PFSK-1 (cell line): ENCODE measurements around the gene PBX3.

Experiments used
- FOXP2 ChIP-seq: optimal IDR thresholded peaks from 2 replicates; pipeline ENCODE3; 2011; ENCODE audit warnings: borderline replicate concordance, control low read depth, inconsistent platforms; ENCODE audit not compliant: insufficient read depth; ENCODE audit errors: extremely low read length, extremely low read depth
- POLR2AphosphoS5 ChIP-seq: IDR thresholded peaks from 2 replicates; pipeline ENCODE4 v1.6.1; 2012; ENCODE audit warnings: low read depth, mild to moderate bottlenecking, control low read depth, low read length, moderate library complexity
- REST ChIP-seq, 2 experiments: IDR thresholded peaks; 2 replicates each; pipeline versions ENCODE4 v1.6.1 to v1.8.0; 2011 to 2012; ENCODE audit warnings: low read depth in 2 of 2, low read length in 2 of 2, control low read depth in 1 of 2, inconsistent platforms in 1 of 2, mild to moderate bottlenecking in 1 of 2, moderate library complexity in 1 of 2; ENCODE audit not compliant: insufficient read depth in 1 of 2
- SIN3A ChIP-seq: IDR thresholded peaks from 2 replicates; pipeline ENCODE4 v1.6.1; 2012; ENCODE audit warnings: mild to moderate bottlenecking, low read length, moderate library complexity, borderline replicate concordance; ENCODE audit not compliant: insufficient read depth
- TAF1 ChIP-seq: IDR thresholded peaks from 2 replicates; pipeline ENCODE4 v1.6.1; 2012; ENCODE audit warnings: low read length, control low read depth, borderline replicate concordance; ENCODE audit not compliant: insufficient read depth

PBX3 gene

DNA sequence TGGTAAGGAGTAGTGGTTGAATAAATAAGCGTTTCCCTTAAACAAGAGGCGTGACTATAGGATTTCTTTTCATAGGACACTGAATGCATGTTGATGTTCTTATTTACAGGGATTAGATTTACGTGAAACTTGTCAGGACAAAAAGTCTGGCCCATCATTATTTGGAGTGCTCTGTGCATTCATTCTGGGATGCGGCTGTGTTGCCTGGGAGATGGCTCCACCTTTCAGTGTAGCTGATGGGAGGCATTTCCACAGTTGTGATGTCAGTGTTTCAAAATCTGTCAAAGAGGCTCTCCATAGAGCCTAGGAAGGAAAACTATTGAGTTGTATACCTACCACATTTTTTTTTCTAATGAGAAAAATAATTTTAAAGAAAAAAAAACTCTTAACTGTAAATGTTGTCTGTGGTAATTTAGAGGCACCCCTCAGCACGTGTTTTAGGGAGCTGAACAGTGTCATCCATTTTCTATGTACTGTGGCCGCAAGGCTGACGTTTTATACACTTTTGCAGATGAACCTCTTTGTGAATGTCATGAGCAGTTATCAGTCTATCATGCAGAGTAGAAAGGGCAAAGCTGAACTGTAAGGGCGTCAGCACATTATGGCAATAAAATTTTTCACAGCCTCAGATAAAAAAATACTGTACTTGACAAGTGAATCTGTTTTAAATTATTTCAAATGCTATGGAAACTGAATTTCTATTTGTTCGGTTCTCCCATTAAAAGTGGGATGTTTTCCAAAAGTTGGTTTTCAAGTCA lies 202.7 kb downstream of the PBX3 start:
- TF ChIP-seq TAF1, result no peak
- no peak for TF ChIP-seq REST (IDR thresholded peaks at IDR 0.05; ENCODE audit: insufficient read depth in 1 of 2, low read depth in 2 of 2, low read length in 2 of 2)
- no peak for TF ChIP-seq POLR2AphosphoS5

GRCh38 chr9:125950880-125951471 lies 203.8 kb downstream of the PBX3 start:
- TF ChIP-seq TAF1 (no peak), SIN3A (no peak), REST (IDR thresholded peaks at IDR 0.05; ENCODE audit: insufficient read depth in 1 of 2, low read depth in 2 of 2, low read length in 2 of 2) (no peak), POLR2AphosphoS5 (no peak), FOXP2 (no peak)

DNA sequence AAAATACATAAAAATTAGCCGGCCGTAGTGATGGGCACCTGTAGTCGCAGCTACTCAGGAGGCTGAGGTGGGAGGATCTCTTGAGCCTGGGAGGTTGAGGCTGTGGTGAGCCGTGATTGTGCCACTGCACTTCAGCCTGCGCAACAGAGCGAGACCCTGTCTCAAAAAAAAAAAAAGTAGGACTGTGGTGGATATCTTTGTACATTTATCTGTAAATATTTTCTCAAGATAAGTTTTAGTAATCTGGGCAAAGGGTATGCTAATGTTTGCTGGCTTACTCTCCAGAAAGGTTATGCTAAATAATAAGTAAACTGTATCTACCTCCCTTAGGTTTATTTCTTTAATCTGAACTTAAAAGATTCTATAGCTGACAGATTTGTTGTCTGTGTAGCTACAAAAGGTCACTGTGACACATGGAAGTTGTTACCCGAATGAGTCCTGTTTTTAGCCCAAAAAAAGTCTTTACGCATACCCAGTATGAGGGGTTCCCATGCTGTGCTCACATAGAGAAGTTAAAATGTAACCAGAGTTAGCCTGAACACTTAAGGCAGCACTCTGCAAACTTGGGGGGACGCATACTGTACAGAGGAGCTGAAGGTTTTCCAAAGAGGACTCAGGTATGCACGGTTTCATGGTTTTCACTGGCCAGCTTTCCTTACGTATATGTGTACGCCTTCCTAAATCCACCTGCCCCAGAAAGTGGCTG lies 206.3 kb downstream of the PBX3 start:
- no peak for TF ChIP-seq FOXP2
- TF ChIP-seq TAF1, result no peak
- TF ChIP-seq POLR2AphosphoS5, result no peak
- no peak for TF ChIP-seq SIN3A
- TF ChIP-seq REST (IDR thresholded peaks at IDR 0.05; ENCODE audit: insufficient read depth in 1 of 2, low read depth in 2 of 2, low read length in 2 of 2), result no peak

DNA sequence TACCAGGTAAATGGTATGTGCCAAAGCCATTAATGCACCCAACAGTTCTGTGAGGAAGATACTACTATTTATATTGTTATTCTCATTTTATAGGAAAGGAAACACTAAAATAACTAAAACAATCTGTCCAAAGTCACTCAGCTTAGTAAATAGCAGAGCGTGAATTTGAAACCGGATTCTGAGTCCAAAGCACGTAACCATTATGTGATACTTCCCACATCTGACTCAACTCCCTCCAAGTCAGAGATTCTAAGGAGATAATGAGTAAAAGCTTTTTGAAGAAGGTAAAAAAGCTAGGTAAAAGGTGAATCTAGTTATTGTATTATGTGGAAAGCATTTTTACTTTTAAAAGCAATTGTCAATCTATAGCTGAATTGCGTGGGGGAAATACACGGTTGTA lies 208.9 kb downstream of the PBX3 start:
- no peak for TF ChIP-seq SIN3A
- no peak for TF ChIP-seq FOXP2
- TF ChIP-seq TAF1, result no peak
- no peak for TF ChIP-seq POLR2AphosphoS5
- TF ChIP-seq REST (IDR thresholded peaks at IDR 0.05; ENCODE audit: insufficient read depth in 1 of 2, low read depth in 2 of 2, low read length in 2 of 2), result no peak
